OCI-LY1 (cell line): ENCODE measurements around the gene NR1H2.
A peak's percentile ranks its signal among the peaks of the same experiment; 100 is the strongest.

Experiments
- H2AFZ ChIP-seq: fragments of 200-600 bp; sonication (generic), shearing (Covaris generic); 2 replicates; pipeline ENCODE4 v1.6.0; 2014; ENCODE audit warnings: antibody characterized with exemption, mild to moderate bottlenecking, low read length
- H3F3A ChIP-seq: fragments of 200-600 bp; sonication (generic), shearing (Covaris generic); 2 replicates; pipeline ENCODE4 v1.6.0; 2014; ENCODE audit warnings: mild to moderate bottlenecking, antibody characterized with exemption, low read length, moderate library complexity; ENCODE audit not compliant: insufficient read depth
- H3K27ac ChIP-seq: fragments of 200-600 bp; sonication (generic); 2 replicates; pipeline ENCODE4 v1.5.1; 2014; ENCODE audit warnings: low read length, mixed run types, mild to moderate bottlenecking, low read depth; ENCODE audit not compliant: poor library complexity, severe bottlenecking
- H3K27me3 ChIP-seq: fragments of 200-600 bp; sonication (generic); 2 replicates; pipeline ENCODE4 v1.6.0; 2014; ENCODE audit warnings: antibody characterized with exemption, mild to moderate bottlenecking, low read length, moderate library complexity; ENCODE audit not compliant: insufficient read depth
- H3K36me3 ChIP-seq: fragments of 200-600 bp; sonication (generic); 2 replicates; pipeline ENCODE4 v1.6.1; 2014; ENCODE audit warnings: mild to moderate bottlenecking, antibody characterized with exemption, low read length, moderate library complexity, mixed read lengths; ENCODE audit not compliant: insufficient read depth
- H3K4me1 ChIP-seq: fragments of 200-600 bp; sonication (generic); 2 replicates; pipeline ENCODE4 v1.5.1; 2014; ENCODE audit warnings: mild to moderate bottlenecking, low read length, moderate library complexity; ENCODE audit not compliant: insufficient read depth, severe bottlenecking
- H3K4me2 ChIP-seq: fragments of 200-600 bp; sonication (generic), shearing (Covaris generic); 2 replicates; pipeline ENCODE4 v1.6.1; 2014; ENCODE audit warnings: low read length
- H3K4me3 ChIP-seq: fragments of 200-600 bp; sonication (generic); 2 replicates; pipeline ENCODE4 v1.5.1; 2014; ENCODE audit warnings: low read length, low read depth, mild to moderate bottlenecking, mixed read lengths; ENCODE audit not compliant: poor library complexity, severe bottlenecking
- H3K79me2 ChIP-seq: fragments of 200-600 bp; shearing (Covaris generic); 2 replicates; pipeline ENCODE4 v1.6.1; 2016; ENCODE audit warnings: mixed run types, low read length, mixed read lengths; ENCODE audit not compliant: insufficient read depth
- H3K9ac ChIP-seq: fragments of 200-600 bp; sonication (generic), shearing (Covaris generic); 2 replicates; pipeline ENCODE4 v1.6.1; 2014; ENCODE audit warnings: mild to moderate bottlenecking, low read length, mixed read lengths
- H3K9me2 ChIP-seq: fragments of 200-600 bp; sonication (generic), shearing (Covaris generic); 2 replicates; pipeline ENCODE4 v1.6.1; 2014; ENCODE audit warnings: low read depth, mild to moderate bottlenecking, low read length, mixed read lengths
- H3K9me3 ChIP-seq: fragments of 200-600 bp; shearing (Covaris generic); 2 replicates; pipeline ENCODE4 v1.6.1; 2014; ENCODE audit warnings: low read length, mixed read lengths
- H4K20me1 ChIP-seq: fragments of 200-600 bp; sonication (generic), shearing (Covaris generic); 2 replicates; pipeline ENCODE4 v1.6.0; 2016; ENCODE audit warnings: mild to moderate bottlenecking, low read length; ENCODE audit not compliant: insufficient read depth
- EZH2 ChIP-seq: fragments of 200-600 bp; sonication (generic), shearing (Covaris generic); IDR thresholded peaks from 2 replicates; pipeline ENCODE4 v1.8.0; 2017; ENCODE audit warnings: borderline replicate concordance, mixed run types, mild to moderate bottlenecking, antibody characterized with exemption, low read length, moderate library complexity, mixed read lengths
- TF ChIP-seq, protein P1 (sequence below): fragments of 200-600 bp; sonication (generic), shearing (Covaris generic); IDR thresholded peaks from 2 replicates; pipeline ENCODE4 v1.5.1; 2017; ENCODE audit warnings: mild to moderate bottlenecking, antibody characterized with exemption, low read length, moderate library complexity, mixed read lengths

The NR1H2 gene

DNA sequence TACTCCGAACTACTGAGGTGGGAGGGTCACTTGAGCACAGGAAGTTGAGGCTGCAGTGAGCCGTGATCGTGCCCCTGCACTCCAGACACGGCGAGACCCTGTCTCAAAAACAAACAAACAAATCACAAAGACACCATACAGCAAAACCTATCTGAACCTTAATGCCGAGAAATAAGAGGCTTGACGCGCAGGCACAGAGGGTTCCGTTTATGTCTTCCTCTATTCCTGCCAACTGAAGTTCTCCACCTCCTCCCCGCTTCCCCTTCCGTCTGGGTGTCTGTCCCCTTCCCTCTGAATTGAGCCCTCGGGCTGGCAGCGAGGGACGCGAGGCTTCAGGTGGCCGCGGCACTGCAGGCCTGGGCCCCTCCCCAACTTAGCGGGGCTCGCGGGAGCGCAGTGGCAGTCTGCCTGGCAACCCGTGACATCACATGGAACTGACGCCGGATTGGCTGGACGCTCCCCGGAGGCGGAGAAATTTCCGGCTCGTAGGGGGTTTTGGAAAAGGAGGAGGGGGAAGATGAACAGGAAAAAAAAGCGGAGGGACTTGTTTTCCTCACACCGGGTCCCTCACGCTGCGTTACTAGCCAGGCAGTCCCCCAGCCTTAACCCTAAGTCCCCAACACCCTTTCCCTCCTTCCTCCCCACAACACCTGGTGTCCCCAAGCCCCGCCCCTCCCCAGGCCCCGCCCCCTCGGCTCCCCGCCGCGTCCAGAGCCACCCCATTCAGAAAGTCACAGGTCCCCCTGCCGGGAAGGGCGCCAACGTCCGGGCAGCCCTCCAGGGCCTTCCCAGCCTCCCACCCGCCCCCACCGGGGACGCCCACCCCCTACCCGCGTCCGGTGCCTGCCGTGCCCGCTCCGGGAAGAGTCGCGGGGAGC, 55.3 kb downstream of the NR1H2 start:
- Histone ChIP-seq H3K9ac (peak overlapping the region; percentile 89), H3K4me1 (peaks cover 70% of the 10 kb centered on the region), H3K9me3 (no peaks in the 10 kb centered on the region), H3F3A (no peaks in the 10 kb centered on the region; the same call in 1 of the 2 replicates), H3K4me2 (peak overlapping the region; percentile 100), H4K20me1 (no peaks in the 10 kb centered on the region), H3K4me3 (peak overlapping the region; percentile 73), H3K27me3 (no peaks in the 10 kb centered on the region), H3K9me2 (no peaks in the 10 kb centered on the region), H3K27ac (peak overlapping the region; percentile 88), H2AFZ (no peak overlapping the region), H3K36me3 (peaks cover 16% of the 10 kb centered on the region; the same call in 1 of the 2 replicates), H3K79me2 (no peaks in the 10 kb centered on the region)
- TF ChIP-seq, protein P1, sequence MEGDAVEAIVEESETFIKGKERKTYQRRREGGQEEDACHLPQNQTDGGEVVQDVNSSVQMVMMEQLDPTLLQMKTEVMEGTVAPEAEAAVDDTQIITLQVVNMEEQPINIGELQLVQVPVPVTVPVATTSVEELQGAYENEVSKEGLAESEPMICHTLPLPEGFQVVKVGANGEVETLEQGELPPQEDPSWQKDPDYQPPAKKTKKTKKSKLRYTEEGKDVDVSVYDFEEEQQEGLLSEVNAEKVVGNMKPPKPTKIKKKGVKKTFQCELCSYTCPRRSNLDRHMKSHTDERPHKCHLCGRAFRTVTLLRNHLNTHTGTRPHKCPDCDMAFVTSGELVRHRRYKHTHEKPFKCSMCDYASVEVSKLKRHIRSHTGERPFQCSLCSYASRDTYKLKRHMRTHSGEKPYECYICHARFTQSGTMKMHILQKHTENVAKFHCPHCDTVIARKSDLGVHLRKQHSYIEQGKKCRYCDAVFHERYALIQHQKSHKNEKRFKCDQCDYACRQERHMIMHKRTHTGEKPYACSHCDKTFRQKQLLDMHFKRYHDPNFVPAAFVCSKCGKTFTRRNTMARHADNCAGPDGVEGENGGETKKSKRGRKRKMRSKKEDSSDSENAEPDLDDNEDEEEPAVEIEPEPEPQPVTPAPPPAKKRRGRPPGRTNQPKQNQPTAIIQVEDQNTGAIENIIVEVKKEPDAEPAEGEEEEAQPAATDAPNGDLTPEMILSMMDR: no peak
- TF ChIP-seq EZH2: no peak

- Histone ChIP-seq H3K4me3 (peak within 1 kb of the TSS; percentile 73), H3F3A (no peaks in the 10 kb centered on the region; the same call in 1 of the 2 replicates), H3K9me3 (no peaks in the 10 kb centered on the region), H3K36me3 (peaks cover 16% of the 10 kb centered on the region; the same call in 1 of the 2 replicates), H3K79me2 (no peaks in the 10 kb centered on the region), H3K27ac (peak within 1 kb of the TSS; percentile 88), H4K20me1 (no peaks in the 10 kb centered on the region), H3K9me2 (no peaks in the 10 kb centered on the region), H3K4me2 (peak within 1 kb of the TSS; percentile 100), H3K27me3 (no peaks in the 10 kb centered on the region), H3K4me1 (peaks cover 63% of the 10 kb centered on the region), H2AFZ (no peak within 1 kb of the TSS), H3K9ac (peak within 1 kb of the TSS; percentile 89)
- no peak for TF ChIP-seq EZH2
- TF ChIP-seq, protein P1: no peak
These were observed 56.2 kb downstream of the NR1H2 start, which contains the start of gene MYBPC2 for GRCh38 chr19:50432221-50433028. MYBPC2 (plus strand) TSS chr19:50432892; CDS start chr19:50432954, 62 bp downstream.
